Caki2 (cell line): ENCODE results near the gene FOCAD. TPM values are rescaled to one million over a fixed set of nuclear protein-coding genes. Genes with fewer than 3 reads are reported as not detected.

Experiments
- DNase-seq: peaks from one replicate; pipeline ENCODE4 v3.0.0-alpha.2; 2015; ENCODE audit warnings: low read depth
- in situ Hi-C: cut with HindIII; loops from 2 replicates; pipeline ENCODE4 v1.10.0; 2016; ENCODE audit warnings: low sequenced_read_pairs, low pct_unique_long_range_greater_than_20kb, mixed read lengths
- total RNA-seq: library from RNA; depleted of rRNA; stranded (reverse); fragments of >200 nt; shearing (Covaris generic); gene quantifications from 2 replicates; pipeline ENCODE4 v1.2.3, GENCODE V29; 2014; ENCODE audit warnings: low replicate concordance

The FOCAD gene
- total RNA-seq, 1 experiment from 2014 or later = 13.2 TPM

GRCh38 chr9:20722221-20722620, 38.2 kb downstream of the FOCAD start:
- DNase-seq = no peak
- in situ Hi-C loops = no loop called here

GRCh38 chr9:20725675-20726074, 41.6 kb downstream of the FOCAD start:
- in situ Hi-C loops = no loop called here
- no peak for DNase-seq

DNA sequence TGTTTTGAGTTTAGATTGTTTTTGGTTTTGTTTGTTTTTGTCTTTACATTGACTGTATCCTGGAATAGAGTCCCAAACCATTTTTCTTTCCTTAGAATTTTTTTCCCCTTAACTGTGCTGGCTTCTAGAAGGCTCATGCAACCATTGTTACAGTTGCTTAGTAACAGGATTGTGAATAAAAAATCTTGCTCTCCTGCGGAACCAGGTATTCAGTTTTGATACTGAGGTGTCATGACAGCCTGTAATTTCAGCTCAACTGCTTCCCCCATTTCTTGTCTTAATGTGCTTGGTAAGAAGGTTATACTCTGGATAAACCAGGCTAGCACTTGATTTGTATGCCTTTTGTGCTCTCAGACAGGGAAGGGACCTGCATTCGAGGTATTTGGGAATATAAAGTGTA, 42.1 kb downstream of the FOCAD start:
- in situ Hi-C loops = no loop called here
- DNase-seq = no peak

DNA sequence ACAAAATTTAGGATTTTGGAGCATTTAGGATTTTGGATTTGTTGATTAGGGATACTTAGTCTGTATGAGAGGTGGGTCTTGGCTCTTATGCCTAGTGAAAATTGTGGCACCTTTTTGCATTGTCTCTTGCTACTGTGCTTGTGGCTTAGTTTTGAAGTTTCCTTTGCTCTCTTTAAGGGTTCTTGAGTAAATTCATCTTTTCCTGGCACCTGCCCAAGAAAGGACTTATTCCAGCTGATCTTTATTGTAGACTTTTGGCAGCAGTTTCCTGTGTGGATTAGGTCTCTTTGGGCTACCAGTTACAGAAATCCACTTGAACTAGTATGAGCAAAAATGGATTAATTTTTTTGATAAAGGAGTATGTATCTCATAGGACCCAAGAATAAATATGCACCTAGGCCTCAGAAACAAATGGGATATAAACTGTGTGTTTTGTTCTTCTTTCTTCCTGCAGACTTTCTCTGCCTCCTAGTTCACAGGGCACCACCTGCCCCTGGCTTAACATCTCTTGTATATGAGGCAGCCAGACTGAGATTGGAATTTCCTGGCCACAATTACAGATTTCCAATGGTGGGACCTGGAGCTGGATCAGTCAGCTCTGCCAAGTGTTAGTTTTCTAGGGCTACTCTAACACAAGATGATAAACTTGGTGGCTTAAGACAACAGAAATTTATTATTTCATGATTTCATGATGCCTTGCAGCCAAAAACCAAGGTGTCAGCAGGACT, 44.6 kb downstream of the FOCAD start:
- no peak for DNase-seq
- in situ Hi-C loops = no loop called here

DNA sequence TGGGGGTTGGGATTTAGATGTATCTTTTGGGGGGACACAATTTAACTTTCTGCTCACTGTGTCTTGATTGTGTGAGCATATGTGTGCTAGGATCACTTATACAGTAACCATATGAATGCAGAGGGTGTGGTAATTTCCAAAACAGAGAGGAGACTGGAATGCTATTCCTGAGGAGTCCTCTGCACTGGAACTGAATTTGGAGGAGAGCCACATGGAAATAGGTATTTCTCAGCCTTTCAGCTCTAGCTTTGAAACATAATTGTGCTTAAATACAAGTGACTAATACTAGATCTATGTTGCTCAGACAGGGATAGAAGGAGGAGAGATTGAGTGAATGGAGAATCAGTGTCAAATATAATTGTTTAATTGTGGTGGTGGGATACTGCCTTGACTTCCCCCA, 45.5 kb downstream of the FOCAD start:
- in situ Hi-C loops = no loop called here
- DNase-seq = no peak

GRCh38 chr9:20732118-20732517, 48.1 kb downstream of the FOCAD start:
- in situ Hi-C loops = no loop called here
- DNase-seq = no peak

DNA sequence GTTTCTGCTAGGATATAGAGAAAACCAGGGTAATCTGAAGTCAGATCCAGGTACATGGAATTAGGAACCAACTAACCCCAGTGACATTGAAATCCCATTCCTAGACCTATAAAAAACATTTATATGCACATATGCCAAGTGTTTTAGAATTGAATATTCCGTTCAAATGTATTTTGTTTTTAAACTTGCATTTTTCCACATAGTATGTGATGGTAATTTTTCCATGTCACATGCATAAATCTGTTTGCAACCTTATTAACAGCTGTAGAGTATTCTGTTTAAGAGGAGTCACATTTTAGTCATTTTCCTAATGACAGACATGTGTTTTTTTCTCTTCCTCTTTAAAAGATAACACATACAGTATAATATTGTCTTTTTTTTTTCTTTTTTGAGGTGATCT, 50.2 kb downstream of the FOCAD start:
- no peak for DNase-seq
- in situ Hi-C loops = no loop called here

- DNase-seq = no peak
- in situ Hi-C loops = no loop called here
Observed at GRCh38 chr9:20740304-20740703, 56.2 kb downstream of the FOCAD start.

- DNase-seq = no peak
Observed at GRCh38 chr9:20740929-20741582, 57.0 kb downstream of the FOCAD start.

GRCh38 chr9:20742833-20743232, 58.8 kb downstream of the FOCAD start:
- no peak for DNase-seq
- in situ Hi-C loops = no loop called here

More at GRCh38 chr9:20740929-20741582, 57.0 kb downstream of the FOCAD start:
- in situ Hi-C loops = no loop called here

DNA sequence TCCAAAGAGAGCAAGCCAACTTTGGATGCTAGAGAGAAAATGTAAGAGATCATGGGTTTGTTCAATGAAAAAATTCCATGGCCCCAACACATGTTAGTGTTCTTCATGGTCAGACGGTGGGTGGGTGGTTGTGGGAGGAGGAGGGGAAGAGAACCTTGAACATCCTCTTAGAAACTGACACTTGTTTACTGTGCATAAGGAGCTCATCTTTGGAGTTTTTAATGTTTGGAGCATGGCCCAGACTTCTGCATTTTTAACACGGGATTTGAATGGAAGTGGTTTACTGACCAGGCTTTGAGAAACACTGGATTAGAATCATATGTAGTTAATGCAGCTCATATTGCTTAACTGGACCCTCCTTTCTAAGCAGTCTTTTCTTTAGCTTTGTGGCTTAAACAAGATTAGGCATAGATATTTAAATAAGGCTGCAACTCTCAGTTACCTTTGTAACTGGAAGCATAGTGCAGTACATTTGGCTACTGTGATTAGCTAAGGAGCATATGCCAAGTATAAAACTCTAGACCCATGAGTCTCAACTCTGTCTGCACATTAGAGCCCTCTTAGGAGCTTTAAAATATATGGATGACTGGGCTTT, 60.1 kb downstream of the FOCAD start:
- in situ Hi-C loops = no loop called here

GRCh38 chr9:20746967-20747366, 62.9 kb downstream of the FOCAD start:
- in situ Hi-C loops = no loop called here

More for the DNA sequence above, 60.1 kb downstream of the FOCAD start:
- DNase-seq = no peak

GRCh38 chr9:20749496-20750198, 65.6 kb downstream of the FOCAD start:
- in situ Hi-C loops = no loop called here
- no peak for DNase-seq

More at GRCh38 chr9:20746967-20747366, 62.9 kb downstream of the FOCAD start:
- no peak for DNase-seq

DNA sequence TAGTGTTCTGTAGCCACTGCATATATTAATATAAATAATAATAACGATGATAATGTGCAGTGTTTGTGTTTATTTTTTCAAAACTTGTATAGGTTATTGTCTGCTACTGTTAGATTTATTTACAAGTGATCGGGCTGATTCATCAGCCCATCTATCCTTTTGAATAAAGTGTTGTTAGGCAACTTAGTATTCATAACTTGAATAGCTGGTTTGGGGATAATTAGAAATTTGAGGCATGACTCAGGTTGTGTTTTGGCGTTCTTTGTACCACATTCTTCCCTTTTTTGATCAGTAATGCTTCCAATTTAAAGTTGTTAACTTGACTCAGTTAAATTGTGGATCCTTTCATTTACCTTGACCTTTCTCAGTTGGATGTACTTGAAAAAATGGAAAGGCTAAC, 69.7 kb downstream of the FOCAD start:
- in situ Hi-C loops = no loop called here
- DNase-seq = no peak

DNA sequence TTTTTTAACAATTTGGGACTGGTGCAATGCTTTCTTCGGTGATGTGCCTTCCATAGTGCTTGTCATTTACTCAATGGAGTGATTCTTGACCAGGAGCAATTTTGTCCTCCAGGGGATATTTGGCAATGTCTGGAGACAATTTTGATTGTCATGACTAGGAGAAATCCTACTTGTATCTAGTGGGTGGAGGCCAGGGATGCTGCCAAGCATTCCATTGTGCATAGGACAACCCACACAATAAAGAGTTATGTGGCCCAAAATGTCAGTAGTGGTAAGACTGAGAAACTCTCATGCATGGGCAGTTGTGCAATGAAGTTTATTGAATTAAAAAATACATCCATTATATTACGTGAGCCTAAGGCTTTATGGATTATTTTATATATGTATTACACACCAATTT, 70.5 kb downstream of the FOCAD start:
- in situ Hi-C loops = no loop called here
- no peak for DNase-seq

GRCh38 chr9:20760246-20760891, 76.3 kb downstream of the FOCAD start:
- in situ Hi-C loops = no loop called here

DNA sequence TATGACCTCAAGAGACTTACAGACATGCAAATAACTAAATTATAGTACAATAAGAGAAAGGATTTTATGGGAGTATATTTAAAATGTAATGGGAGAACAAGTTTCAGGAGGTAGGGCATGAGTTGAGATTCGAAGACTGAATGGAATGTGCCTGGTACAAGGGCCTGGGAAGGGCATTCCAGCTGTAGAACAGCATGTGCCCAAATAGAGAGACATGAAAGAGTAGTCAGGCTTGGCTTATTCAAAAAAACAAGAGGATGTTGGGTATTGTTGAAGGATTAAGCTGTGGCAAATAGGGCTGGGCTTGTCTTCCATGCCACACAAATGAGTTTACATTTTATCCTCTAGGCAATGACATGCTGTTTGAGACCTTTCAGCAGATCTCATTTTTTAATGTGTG, 86.9 kb downstream of the FOCAD start:
- DNase-seq = no peak
- in situ Hi-C loops = no loop called here

More at GRCh38 chr9:20760246-20760891, 76.3 kb downstream of the FOCAD start:
- no peak for DNase-seq

DNA sequence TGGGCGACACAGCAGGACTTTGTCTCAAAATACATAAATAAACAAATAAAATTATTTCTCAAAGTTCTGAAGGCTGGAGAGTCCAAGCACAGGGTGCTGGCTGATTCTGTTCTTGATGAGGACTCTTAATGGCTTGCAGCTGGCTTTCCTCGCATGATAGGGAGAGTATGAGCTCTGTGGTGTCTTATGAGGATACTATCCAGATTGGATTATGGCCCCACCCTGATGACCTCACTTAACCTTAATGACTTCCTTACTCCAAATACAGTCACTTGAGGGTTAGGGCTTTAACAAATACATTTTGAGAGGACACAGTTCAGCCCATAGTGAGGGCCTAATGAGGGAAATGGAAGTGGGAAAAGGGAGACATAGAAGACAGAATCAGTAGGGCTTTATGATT, 87.7 kb downstream of the FOCAD start:
- no peak for DNase-seq
- in situ Hi-C loops = no loop called here
